Loucy (cell line): ENCODE measurements around the gene SH3PXD2A.

Source experiments
- CTCF ChIP-seq: fragments of 200-600 bp; sonication (generic); conservative IDR thresholded peaks from 2 replicates; pipeline ENCODE4 v1.5.1; 2014; ENCODE audit warnings: mild to moderate bottlenecking, antibody characterized with exemption, low read length
- EZH2phosphoT487 ChIP-seq: fragments of 200-600 bp; IDR thresholded peaks from 2 replicates; pipeline ENCODE4 v1.6.1; 2018; ENCODE audit warnings: antibody characterized with exemption, mild to moderate bottlenecking, moderate library complexity, borderline replicate concordance

- TF ChIP-seq CTCF = no peak
- no peak for TF ChIP-seq EZH2phosphoT487
Measured at GRCh38 chr10:103638948-103639347, 216.4 kb downstream of the SH3PXD2A start.
